ENCODE data around the gene KLHDC10. TPM values are rescaled to one million over a fixed set of nuclear protein-coding genes. Genes with fewer than 3 reads are reported as not detected.

KLHDC10 gene
- 9.5 to 13.7 TPM (median 13.0 TPM) in 5 replicates for total RNA-seq (2022; extraction: Qiagen RNA extraction)

GRCh38 chr7:130069978-130070860 lies at the start of gene KLHDC10:
Gene KLHDC10 (plus strand): TSS chr7:130070534. CDS start chr7:130070644, 110 bp downstream.

Other genes with a start within 250 kb of the KLHDC10 start
- gene UBE2H, start 117.6 kb upstream of the KLHDC10 start, total RNA-seq (2022; extraction: Qiagen RNA extraction): 41.9 to 52.2 TPM (median 48.7 TPM) in 5 replicates
- gene ZC3HC1, start 19.2 kb upstream of the KLHDC10 start, total RNA-seq (2022; extraction: Qiagen RNA extraction): 22.6 to 25.3 TPM (median 24.5 TPM) in 5 replicates
- 12.0 to 17.1 TPM (median 13.9 TPM) in 5 replicates for gene TMEM209, start 134.9 kb downstream of the KLHDC10 start, total RNA-seq (2022; extraction: Qiagen RNA extraction)
- gene SSMEM1, start 137.3 kb downstream of the KLHDC10 start, total RNA-seq (2022; extraction: Qiagen RNA extraction): 0.14 TPM in 1 of 5 replicates, not detected in the others
- 0.05 to 0.33 TPM (median 0.11 TPM) in 3 of 5 replicates, not detected in the others for gene CPA2, start 196.3 kb downstream of the KLHDC10 start, total RNA-seq (2022; extraction: Qiagen RNA extraction)
- gene CPA4, start 222.6 kb downstream of the KLHDC10 start, total RNA-seq (2022; extraction: Qiagen RNA extraction): 2.9 to 5.1 TPM (median 3.6 TPM) in 5 replicates

Data from A549 treated with AZD2906 at 1 μM for 4 hours (cell line).